Activated T-cell treated with anti-CD3 and anti-CD28 coated beads, Interleukin-2, amount 50 U/mL, for 24 hours (primary cell): ENCODE measurements around the gene SORCS1.

ENCODE experiments used
- DNase-seq: peaks from one replicate; pipeline ENCODE4 v3.0.0-alpha.2; 2020
- H3K27ac Mint-ChIP-seq: 2 replicates; pipeline ENCODE4 v1.8.0; 2020; ENCODE audit warnings: mild to moderate bottlenecking, mixed read lengths
- H3K27me3 Mint-ChIP-seq: 2 replicates; pipeline ENCODE4 v1.8.0; 2020; ENCODE audit warnings: mixed read lengths
- H3K36me3 Mint-ChIP-seq: 2 replicates; pipeline ENCODE4 v1.8.0; 2020; ENCODE audit warnings: low read depth, mixed read lengths
- H3K4me1 Mint-ChIP-seq: 2 replicates; pipeline ENCODE4 v1.8.0; 2020; ENCODE audit warnings: low read depth, mixed read lengths
- H3K4me3 Mint-ChIP-seq: 2 replicates; pipeline ENCODE4 v1.8.0; 2020; ENCODE audit warnings: mild to moderate bottlenecking, moderate library complexity, mixed read lengths
- H3K9me3 Mint-ChIP-seq: 2 replicates; pipeline ENCODE4 v1.8.0; 2020; ENCODE audit warnings: mixed read lengths

Gene SORCS1

DNA sequence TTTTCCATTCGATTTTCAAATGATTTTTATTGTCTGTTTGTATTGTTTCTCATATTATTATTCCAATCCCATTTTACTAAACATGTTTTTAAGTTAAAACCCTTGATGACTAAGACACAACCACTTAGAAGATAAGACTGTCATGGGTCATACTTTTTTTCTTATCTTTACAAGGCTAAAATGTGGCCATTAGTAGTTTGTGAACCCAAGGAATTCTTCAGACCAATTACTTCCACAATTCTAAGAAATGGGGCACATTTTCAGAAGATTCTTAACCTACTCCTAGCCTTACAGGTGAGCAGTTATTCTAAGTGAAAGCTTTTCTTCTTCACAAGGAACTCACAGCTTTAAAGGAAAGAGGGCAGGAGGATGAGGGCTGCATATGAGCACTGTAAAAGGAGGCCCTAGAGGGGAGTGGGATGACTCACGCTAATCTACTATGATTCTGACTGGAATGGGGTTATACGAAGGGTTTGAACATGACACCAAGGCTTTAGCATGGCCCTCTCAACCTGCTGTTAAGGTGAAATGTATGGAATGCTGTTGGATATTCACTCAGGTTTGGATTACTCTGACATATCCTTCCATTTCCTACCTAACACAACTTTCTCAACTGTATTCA, 81.0 kb downstream of the SORCS1 start:
- Mint-ChIP-seq H3K4me1 (no peaks in the 10 kb centered on the region), H3K36me3 (no peaks in the 10 kb centered on the region), H3K27ac (no peak overlapping the region), H3K9me3 (peaks cover 4% of the 10 kb centered on the region), H3K27me3 (no peaks in the 10 kb centered on the region), H3K4me3 (no peak overlapping the region)
- no peak for DNase-seq

GRCh38 chr10:107081644-107082043, 82.9 kb downstream of the SORCS1 start:
- Mint-ChIP-seq H3K36me3 (no peaks in the 10 kb centered on the region), H3K4me3 (no peak overlapping the region), H3K4me1 (no peaks in the 10 kb centered on the region), H3K27me3 (no peaks in the 10 kb centered on the region), H3K9me3 (peaks cover 6% of the 10 kb centered on the region), H3K27ac (no peak overlapping the region)
- no peak for DNase-seq

DNA sequence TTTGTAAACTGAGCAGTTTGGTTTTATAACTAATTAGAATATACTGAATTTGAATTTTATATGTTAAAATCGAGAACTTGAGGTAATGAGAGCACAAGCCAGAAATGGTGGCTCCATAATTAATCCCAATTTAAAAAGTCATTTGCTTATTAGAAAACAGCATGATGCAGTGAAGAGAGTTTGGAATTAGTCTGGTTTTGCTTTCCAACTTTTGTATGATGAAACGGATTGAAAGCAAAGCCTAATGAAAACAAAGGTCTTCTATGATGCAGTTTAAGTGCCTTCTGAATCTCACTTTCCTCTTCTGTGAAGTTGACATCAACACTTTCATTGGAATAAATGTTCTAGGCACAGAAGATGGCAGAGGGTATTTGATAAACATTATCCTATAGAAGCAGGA, 89.4 kb downstream of the SORCS1 start:
- no peak for DNase-seq
- Mint-ChIP-seq H3K4me1 (no peaks in the 10 kb centered on the region), H3K4me3 (no peak overlapping the region), H3K9me3 (peaks cover 6% of the 10 kb centered on the region), H3K27ac (no peak overlapping the region), H3K36me3 (no peaks in the 10 kb centered on the region), H3K27me3 (no peaks in the 10 kb centered on the region)

DNA sequence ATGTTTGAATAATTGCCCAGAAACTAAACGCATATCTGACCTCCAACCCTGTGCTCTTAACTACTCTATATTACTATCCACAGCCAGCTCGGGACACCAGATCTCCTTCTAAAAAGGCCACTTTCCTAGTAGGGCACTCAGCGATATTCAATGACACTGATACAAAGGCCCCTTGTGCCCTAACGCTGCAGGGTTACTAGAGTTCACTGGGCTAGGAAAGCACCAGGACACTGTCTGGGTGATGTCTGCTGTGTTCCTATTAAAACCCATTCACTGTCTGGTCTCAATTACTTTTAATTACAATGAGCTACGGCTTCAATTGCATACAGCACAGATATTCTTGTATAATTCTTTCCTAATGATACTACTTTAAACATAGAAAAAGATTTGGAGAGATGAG, 91.7 kb downstream of the SORCS1 start:
- no peaks in the 10 kb centered on the region for H3K27me3 Mint-ChIP-seq
- H3K9me3 Mint-ChIP-seq: peaks cover 6% of the 10 kb centered on the region
- DNase-seq: no peak
- no peaks in the 10 kb centered on the region for H3K36me3 Mint-ChIP-seq
- H3K4me3 Mint-ChIP-seq: no peak overlapping the region
- H3K27ac Mint-ChIP-seq: no peak overlapping the region
- H3K4me1 Mint-ChIP-seq: no peaks in the 10 kb centered on the region

DNA sequence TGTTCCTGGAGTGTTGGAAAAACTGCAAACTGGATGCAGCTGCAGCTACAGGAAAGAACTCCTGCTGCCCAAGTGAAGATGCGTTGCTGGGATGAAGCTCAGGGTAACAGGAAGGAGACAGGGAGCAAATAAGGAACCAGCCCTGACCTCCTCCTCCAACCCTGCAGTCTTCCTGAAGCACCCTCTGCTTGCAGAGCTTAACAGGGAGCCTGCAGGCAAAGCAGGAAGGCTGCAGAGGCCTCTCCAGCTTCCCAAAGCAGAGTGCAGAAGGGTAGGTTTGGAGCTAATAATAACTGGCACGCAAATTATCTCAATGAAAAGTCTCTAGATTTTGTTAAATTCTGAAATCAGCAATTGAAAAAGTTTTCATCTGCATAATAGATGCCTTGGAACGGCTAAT, 92.5 kb downstream of the SORCS1 start:
- no peak for DNase-seq
- H3K4me3 Mint-ChIP-seq: no peak overlapping the region
- H3K4me1 Mint-ChIP-seq: no peaks in the 10 kb centered on the region
- H3K36me3 Mint-ChIP-seq: no peaks in the 10 kb centered on the region
- H3K27me3 Mint-ChIP-seq: no peaks in the 10 kb centered on the region
- peaks cover 6% of the 10 kb centered on the region for H3K9me3 Mint-ChIP-seq
- H3K27ac Mint-ChIP-seq: no peak overlapping the region

DNA sequence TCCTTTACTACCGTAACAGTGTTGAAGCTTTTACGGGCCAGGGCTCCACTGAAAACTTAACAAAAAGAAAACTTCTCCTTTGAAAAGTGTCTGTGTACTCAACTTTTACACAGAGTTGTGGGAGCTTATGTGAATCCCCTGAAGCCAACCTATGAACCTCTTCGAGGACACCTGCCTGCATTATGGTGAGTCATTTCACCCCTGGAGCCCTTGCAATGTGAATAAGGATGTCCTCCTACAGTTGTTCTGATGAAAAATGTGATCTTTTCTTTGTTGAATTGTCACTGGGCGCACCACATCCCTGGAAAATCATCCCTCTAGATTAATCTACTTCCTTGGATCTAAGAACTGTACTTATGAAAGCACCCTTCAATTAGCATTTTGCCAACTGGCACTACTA, 93.2 kb downstream of the SORCS1 start:
- no peaks in the 10 kb centered on the region for H3K36me3 Mint-ChIP-seq
- H3K27ac Mint-ChIP-seq: no peak overlapping the region
- H3K27me3 Mint-ChIP-seq: no peaks in the 10 kb centered on the region
- H3K4me1 Mint-ChIP-seq: no peaks in the 10 kb centered on the region
- no peak overlapping the region for H3K4me3 Mint-ChIP-seq
- no peak for DNase-seq
- peaks cover 6% of the 10 kb centered on the region for H3K9me3 Mint-ChIP-seq

GRCh38 chr10:107067843-107068242, 96.7 kb downstream of the SORCS1 start:
- Mint-ChIP-seq H3K4me1 (no peaks in the 10 kb centered on the region), H3K4me3 (no peak overlapping the region), H3K9me3 (peaks cover 15% of the 10 kb centered on the region), H3K36me3 (no peaks in the 10 kb centered on the region), H3K27me3 (no peaks in the 10 kb centered on the region), H3K27ac (no peak overlapping the region)
- no peak for DNase-seq

- Mint-ChIP-seq H3K36me3 (no peaks in the 10 kb centered on the region), H3K4me3 (no peak overlapping the region), H3K27ac (no peak overlapping the region), H3K9me3 (peaks cover 11% of the 10 kb centered on the region), H3K27me3 (no peaks in the 10 kb centered on the region), H3K4me1 (no peaks in the 10 kb centered on the region)
- no peak for DNase-seq
These were observed 100.4 kb downstream of the SORCS1 start for GRCh38 chr10:107064075-107064474.

GRCh38 chr10:107059872-107060271, 104.6 kb downstream of the SORCS1 start:
- Mint-ChIP-seq H3K36me3 (no peaks in the 10 kb centered on the region), H3K4me3 (no peak overlapping the region), H3K4me1 (no peaks in the 10 kb centered on the region), H3K9me3 (peaks cover 7% of the 10 kb centered on the region), H3K27me3 (no peaks in the 10 kb centered on the region), H3K27ac (no peak overlapping the region)
- no peak for DNase-seq

DNA sequence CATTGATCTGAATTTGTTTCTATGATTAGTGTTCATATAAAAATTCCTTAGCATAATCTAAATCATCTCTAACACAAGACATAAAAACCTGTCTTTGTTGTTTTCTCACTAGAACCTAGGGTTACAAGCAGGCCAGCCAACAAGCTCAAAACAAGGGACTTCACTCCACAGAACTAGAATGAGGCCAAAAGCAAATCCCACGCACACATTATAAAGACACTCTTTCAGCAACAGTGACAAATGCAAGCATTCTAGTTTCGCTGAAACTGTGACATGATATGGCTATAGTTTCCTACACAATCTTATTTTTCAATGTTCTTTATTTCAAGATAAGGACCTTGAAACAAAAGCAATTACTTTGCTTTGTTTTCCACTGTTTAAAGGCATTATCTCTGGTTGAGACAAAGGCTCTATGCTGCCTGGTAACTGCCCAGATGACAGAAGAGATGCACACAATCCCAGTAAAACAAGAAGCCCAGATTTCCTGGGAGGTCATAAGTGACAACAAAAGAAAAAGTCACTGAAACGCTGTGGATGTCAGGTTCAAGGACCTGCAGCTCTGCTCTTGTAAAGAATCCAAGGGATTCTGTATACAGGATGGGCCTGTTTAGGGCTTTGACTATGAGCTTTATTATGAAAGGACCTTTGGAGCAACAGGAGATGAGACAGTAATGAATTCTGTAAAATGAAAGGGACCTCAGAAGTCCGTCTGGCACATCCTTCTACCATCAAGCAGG, 105.3 kb downstream of the SORCS1 start:
- no peak overlapping the region for H3K4me3 Mint-ChIP-seq
- no peak overlapping the region for H3K27ac Mint-ChIP-seq
- no peak for DNase-seq
- peaks cover 1% of the 10 kb centered on the region for H3K9me3 Mint-ChIP-seq
- no peaks in the 10 kb centered on the region for H3K36me3 Mint-ChIP-seq
- H3K27me3 Mint-ChIP-seq: no peaks in the 10 kb centered on the region
- no peaks in the 10 kb centered on the region for H3K4me1 Mint-ChIP-seq

DNA sequence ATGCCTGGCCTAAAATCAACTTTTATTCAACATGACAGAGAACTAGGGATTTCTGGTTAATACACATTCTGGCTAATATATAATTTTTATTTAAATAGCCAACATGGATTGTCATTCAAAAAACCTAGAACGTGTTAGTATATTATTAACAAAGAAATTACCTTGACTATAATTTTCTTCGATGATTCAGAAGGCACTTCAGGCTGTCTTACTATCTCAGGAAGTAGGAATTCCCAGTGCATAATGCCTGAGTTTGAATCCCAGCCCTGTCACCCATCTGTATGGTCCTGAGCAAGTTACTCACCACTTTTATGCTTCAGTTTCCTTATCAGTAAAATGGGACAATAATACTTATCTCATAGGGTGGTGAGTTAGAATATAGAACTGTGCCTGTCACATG, 106.2 kb downstream of the SORCS1 start:
- Mint-ChIP-seq H3K4me3 (no peak overlapping the region), H3K4me1 (no peaks in the 10 kb centered on the region), H3K36me3 (no peaks in the 10 kb centered on the region), H3K27ac (no peak overlapping the region), H3K9me3 (no peaks in the 10 kb centered on the region), H3K27me3 (no peaks in the 10 kb centered on the region)
- no peak for DNase-seq

- H3K4me1 Mint-ChIP-seq: no peaks in the 10 kb centered on the region
- no peak overlapping the region for H3K4me3 Mint-ChIP-seq
- no peaks in the 10 kb centered on the region for H3K9me3 Mint-ChIP-seq
- DNase-seq: no peak
- H3K36me3 Mint-ChIP-seq: no peaks in the 10 kb centered on the region
- H3K27me3 Mint-ChIP-seq: no peaks in the 10 kb centered on the region
- H3K27ac Mint-ChIP-seq: no peak overlapping the region
These were observed 108.3 kb downstream of the SORCS1 start for GRCh38 chr10:107056182-107056581.

- Mint-ChIP-seq H3K4me1 (no peaks in the 10 kb centered on the region), H3K4me3 (no peak overlapping the region), H3K36me3 (no peaks in the 10 kb centered on the region), H3K27ac (no peak overlapping the region), H3K27me3 (no peaks in the 10 kb centered on the region), H3K9me3 (peaks cover 3% of the 10 kb centered on the region)
- no peak for DNase-seq
These were observed 109.9 kb downstream of the SORCS1 start for GRCh38 chr10:107054469-107055156.

- DNase-seq: no peak
- no peaks in the 10 kb centered on the region for H3K27me3 Mint-ChIP-seq
- H3K36me3 Mint-ChIP-seq: no peaks in the 10 kb centered on the region
- H3K9me3 Mint-ChIP-seq: peaks cover 8% of the 10 kb centered on the region
- no peaks in the 10 kb centered on the region for H3K4me1 Mint-ChIP-seq
- H3K4me3 Mint-ChIP-seq: no peak overlapping the region
- H3K27ac Mint-ChIP-seq: no peak overlapping the region
These were observed 112.7 kb downstream of the SORCS1 start for GRCh38 chr10:107051769-107052168.

- Mint-ChIP-seq H3K4me1 (no peaks in the 10 kb centered on the region), H3K27ac (no peak overlapping the region), H3K27me3 (no peaks in the 10 kb centered on the region), H3K36me3 (no peaks in the 10 kb centered on the region), H3K9me3 (peaks cover 6% of the 10 kb centered on the region), H3K4me3 (no peak overlapping the region)
- DNase-seq: no peak
These were observed 121.0 kb downstream of the SORCS1 start for GRCh38 chr10:107043461-107043860.
